ENCODE results near the gene ECHDC3.

The ECHDC3 gene

DNA sequence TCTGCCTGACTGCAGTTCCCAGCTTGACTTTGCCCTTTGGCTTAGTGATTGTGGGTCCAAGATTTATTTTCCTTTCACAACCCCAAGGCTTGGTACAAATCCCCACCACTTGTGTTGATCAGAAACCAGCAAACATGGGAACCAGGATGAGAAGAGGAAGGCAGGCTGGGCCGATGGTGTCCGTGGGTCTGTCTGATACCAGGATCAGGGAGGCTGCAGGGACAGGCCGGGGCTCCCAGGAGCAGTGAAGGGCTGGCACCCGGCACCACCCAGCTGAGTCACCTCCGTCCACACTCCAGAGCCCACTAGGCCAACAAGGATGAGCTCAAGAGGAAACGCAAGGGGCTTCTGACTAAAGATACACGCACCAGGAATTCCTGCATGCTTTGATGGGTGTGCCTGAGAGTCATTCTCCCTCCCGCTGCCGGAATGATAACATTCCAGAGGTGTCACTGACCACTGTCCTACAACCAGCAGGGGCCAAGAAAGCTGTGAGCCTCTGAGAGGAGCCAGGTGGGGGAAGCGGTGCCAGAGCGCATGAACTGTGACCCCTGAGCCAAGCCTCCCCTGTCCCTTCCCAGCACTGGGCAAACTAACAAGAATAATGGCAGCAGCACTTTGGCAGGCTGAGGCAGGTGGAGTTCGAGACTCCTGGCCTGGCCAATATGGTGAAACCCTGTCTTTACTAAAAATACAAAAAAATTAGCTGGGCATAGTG, 51.7 kb downstream of the ECHDC3 start:
- H3K4me1 ChIP-seq = peaks cover 16% of the 10 kb centered on the region
- no peak for TF ChIP-seq Cebpa-rat (IDR thresholded peaks at IDR 0.05)
- H3K9ac ChIP-seq = no peak overlapping the region
- H3K27ac ChIP-seq = no peak overlapping the region
- H3K9me3 ChIP-seq = no peaks in the 10 kb centered on the region
- no peaks in the 10 kb centered on the region for H3K36me3 ChIP-seq
- H3K27me3 ChIP-seq = no peaks in the 10 kb centered on the region
- no peak overlapping the region for H3K4me3 ChIP-seq
- no peaks in the 10 kb centered on the region for H4K20me1 ChIP-seq
- no peak overlapping the region for H3K4me2 ChIP-seq

GRCh38 chr10:11794566-11794965, 52.4 kb downstream of the ECHDC3 start:
- H3K9me3 ChIP-seq = no peaks in the 10 kb centered on the region
- H3K4me1 ChIP-seq = peaks cover 22% of the 10 kb centered on the region
- no peak overlapping the region for H3K4me3 ChIP-seq
- H3K27ac ChIP-seq = no peak overlapping the region
- H3K9ac ChIP-seq = no peak overlapping the region
- H3K27me3 ChIP-seq = no peaks in the 10 kb centered on the region
- no peaks in the 10 kb centered on the region for H3K36me3 ChIP-seq
- no peaks in the 10 kb centered on the region for H4K20me1 ChIP-seq
- TF ChIP-seq Cebpa-rat (IDR thresholded peaks at IDR 0.05) = no peak
- no peak overlapping the region for H3K4me2 ChIP-seq

GRCh38 chr10:11795101-11795920, 53.1 kb downstream of the ECHDC3 start:
- H3K9me3 ChIP-seq = no peaks in the 10 kb centered on the region
- no peaks in the 10 kb centered on the region for H4K20me1 ChIP-seq
- no peak overlapping the region for H3K27ac ChIP-seq
- H3K27me3 ChIP-seq = no peaks in the 10 kb centered on the region
- no peak for TF ChIP-seq Cebpa-rat (IDR thresholded peaks at IDR 0.05)
- H3K4me2 ChIP-seq = no peak overlapping the region
- no peaks in the 10 kb centered on the region for H3K36me3 ChIP-seq
- H3K9ac ChIP-seq = no peak overlapping the region
- H3K4me3 ChIP-seq = no peak overlapping the region
- H3K4me1 ChIP-seq = peaks cover 27% of the 10 kb centered on the region

DNA sequence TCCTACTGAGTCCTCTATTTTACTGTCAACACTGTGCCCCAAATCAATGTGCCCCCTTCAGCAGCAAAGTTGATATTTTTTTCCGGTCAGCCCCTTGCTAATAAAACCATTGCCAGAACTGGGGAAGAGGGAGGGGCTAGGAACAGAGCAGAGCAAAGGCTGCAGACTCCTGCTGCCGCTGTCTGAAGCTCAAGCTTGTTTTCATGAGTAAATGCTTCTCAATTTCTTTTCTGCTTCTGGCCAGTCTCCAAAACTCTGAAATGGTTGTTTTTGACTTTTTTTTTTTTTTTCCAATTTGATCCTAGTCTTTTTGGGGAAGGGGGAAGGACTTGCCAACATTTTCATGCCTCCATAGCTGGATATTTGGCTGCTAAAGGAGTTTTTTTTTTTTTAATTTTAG, 54.3 kb downstream of the ECHDC3 start:
- Histone ChIP-seq H3K9me3 (no peaks in the 10 kb centered on the region), H3K27me3 (no peaks in the 10 kb centered on the region), H3K4me2 (no peak overlapping the region), H3K4me3 (no peak overlapping the region), H3K36me3 (no peaks in the 10 kb centered on the region), H4K20me1 (no peaks in the 10 kb centered on the region), H3K9ac (no peak overlapping the region), H3K4me1 (peaks cover 27% of the 10 kb centered on the region), H3K27ac (no peak overlapping the region)
- no peak for TF ChIP-seq Cebpa-rat (IDR thresholded peaks at IDR 0.05)

DNA sequence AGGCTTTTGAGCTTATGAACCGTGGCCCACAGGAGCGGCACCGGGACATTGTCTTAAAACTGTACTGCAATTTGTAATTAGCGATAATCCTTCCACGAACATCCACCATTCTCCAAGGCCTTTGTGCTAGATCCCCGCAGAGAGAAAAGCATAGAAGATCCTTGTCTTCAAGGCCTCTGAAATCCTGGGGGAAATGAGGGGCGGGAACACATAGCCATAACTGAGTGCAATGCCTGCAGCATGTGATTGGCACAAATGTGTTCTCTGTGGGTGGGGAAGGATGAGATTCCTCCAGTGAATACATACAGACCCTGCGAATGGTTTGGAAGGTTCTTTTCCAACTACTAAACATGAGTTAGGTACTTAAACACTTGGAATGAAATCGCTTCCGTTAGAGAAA, 55.1 kb downstream of the ECHDC3 start:
- H3K4me2 ChIP-seq = no peak overlapping the region
- H3K9me3 ChIP-seq = no peaks in the 10 kb centered on the region
- H3K4me1 ChIP-seq = peaks cover 27% of the 10 kb centered on the region
- no peak overlapping the region for H3K9ac ChIP-seq
- H3K27ac ChIP-seq = no peak overlapping the region
- H3K27me3 ChIP-seq = no peaks in the 10 kb centered on the region
- H3K4me3 ChIP-seq = no peak overlapping the region
- no peak for TF ChIP-seq Cebpa-rat (IDR thresholded peaks at IDR 0.05)
- no peaks in the 10 kb centered on the region for H3K36me3 ChIP-seq
- H4K20me1 ChIP-seq = no peaks in the 10 kb centered on the region

DNA sequence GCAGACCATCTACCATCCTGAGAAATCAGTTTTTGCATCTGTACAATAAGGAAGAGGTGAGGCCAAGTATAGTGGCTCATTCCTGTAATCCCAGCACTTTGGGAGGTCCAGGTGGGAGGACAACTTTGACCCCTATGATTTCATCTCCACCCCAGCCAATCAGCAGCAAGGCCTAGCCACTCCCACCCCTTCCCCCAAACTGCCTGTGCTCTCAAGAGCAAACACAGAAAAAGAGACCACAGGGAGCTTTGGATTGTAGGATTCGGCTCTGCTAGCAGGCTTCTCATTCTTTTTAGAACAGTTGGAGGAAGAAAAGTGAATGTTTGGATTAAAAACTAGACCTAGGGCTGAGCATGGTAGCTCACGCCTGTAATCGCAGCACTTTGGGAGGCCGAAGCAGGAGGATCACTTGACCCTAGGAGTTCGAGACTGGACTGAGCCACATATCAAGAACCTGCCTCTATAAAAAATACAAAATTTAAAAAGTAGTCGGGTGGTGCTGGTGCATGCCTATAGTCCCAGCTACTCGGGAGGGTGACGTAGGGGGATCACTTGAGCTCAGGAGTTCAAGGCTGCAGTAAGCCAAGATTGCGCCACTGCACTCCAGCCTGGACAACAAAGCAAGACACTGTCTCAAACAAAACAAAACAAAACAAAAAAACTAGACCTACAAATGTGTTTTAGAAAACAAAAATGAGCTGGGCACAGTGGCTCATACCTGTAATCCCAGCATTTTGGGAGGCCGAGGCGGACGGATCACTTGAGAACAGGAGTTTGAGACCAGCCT, 55.9 kb downstream of the ECHDC3 start:
- no peak for TF ChIP-seq Cebpa-rat (IDR thresholded peaks at IDR 0.05)
- Histone ChIP-seq H3K4me1 (peaks cover 27% of the 10 kb centered on the region), H3K27me3 (no peaks in the 10 kb centered on the region), H3K4me2 (peak overlapping the region; percentile 89), H3K36me3 (no peaks in the 10 kb centered on the region), H3K4me3 (no peak overlapping the region), H3K9me3 (no peaks in the 10 kb centered on the region), H3K27ac (peak overlapping the region; percentile 68), H3K9ac (no peak overlapping the region), H4K20me1 (no peaks in the 10 kb centered on the region)

- H3K4me3 ChIP-seq = peak overlapping the region; percentile 8; the same call in 1 of the 2 replicates
These were observed 56.9 kb downstream of the ECHDC3 start for GRCh38 chr10:11798845-11799735.

DNA sequence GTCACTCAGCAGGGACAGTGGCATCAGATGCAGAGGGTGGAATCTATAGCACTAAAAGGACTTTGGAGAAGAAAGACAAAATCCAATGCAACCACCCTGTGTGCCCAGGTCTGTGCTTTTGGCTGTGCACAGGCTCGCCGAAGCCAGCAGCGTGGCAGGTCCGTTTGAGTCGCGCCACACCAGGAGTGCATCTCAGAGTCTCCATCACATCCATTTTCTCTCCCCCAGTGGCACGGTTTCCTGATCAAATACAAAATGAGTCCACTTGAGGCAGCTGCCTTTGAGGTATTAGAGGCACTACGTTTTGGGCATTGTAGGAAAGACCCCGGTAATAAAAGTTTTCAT, 57.5 kb downstream of the ECHDC3 start:
- H3K27ac ChIP-seq = peak overlapping the region; percentile 68; the same call in 1 of the 2 replicates
- H3K4me1 ChIP-seq = peaks cover 27% of the 10 kb centered on the region
- H3K4me2 ChIP-seq = peak overlapping the region; percentile 89
- H3K4me3 ChIP-seq = no peak overlapping the region
- H3K9me3 ChIP-seq = 0 out of 2 replicates have a peak, but pooled peaks cover 5% of the 10 kb centered on the region
- H3K9ac ChIP-seq = no peak overlapping the region
- no peaks in the 10 kb centered on the region for H3K36me3 ChIP-seq
- H4K20me1 ChIP-seq = no peaks in the 10 kb centered on the region
- no peaks in the 10 kb centered on the region for H3K27me3 ChIP-seq
- no peak for TF ChIP-seq Cebpa-rat (IDR thresholded peaks at IDR 0.05)

More at GRCh38 chr10:11798845-11799735, 56.9 kb downstream of the ECHDC3 start:
- no peak for TF ChIP-seq Cebpa-rat (IDR thresholded peaks at IDR 0.05)
- H4K20me1 ChIP-seq = no peaks in the 10 kb centered on the region
- H3K4me1 ChIP-seq = peaks cover 27% of the 10 kb centered on the region
- no peaks in the 10 kb centered on the region for H3K36me3 ChIP-seq
- peak overlapping the region; percentile 68 for H3K27ac ChIP-seq
- no peaks in the 10 kb centered on the region for H3K9me3 ChIP-seq
- H3K9ac ChIP-seq = peak overlapping the region; percentile 3; the same call in 1 of the 2 replicates
- no peaks in the 10 kb centered on the region for H3K27me3 ChIP-seq
- H3K4me2 ChIP-seq = peak overlapping the region; percentile 89

DNA sequence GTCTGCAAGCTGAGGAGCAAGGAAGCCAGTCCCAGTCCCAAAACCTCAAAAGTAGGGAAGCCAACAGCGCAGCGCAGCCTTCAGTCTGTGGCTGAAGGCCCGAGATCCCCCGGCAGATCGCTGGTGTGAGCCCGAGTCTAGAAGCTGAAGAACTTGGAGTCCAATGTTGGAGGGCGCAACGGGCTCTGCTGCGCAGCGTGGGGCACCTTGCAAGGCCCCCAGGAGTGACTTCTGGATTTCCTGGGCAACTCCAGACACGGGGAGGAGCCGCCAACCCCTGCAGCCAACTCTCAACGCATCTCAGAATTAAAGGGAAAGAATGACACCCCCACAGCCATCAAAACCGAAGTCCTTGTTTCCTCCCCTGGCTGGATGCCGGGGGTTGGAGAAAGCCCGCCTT, 62.2 kb downstream of the ECHDC3 start:
- H3K4me1 ChIP-seq = peaks cover 7% of the 10 kb centered on the region
- no peaks in the 10 kb centered on the region for H3K36me3 ChIP-seq
- no peak overlapping the region for H3K4me3 ChIP-seq
- H4K20me1 ChIP-seq = no peaks in the 10 kb centered on the region
- H3K9me3 ChIP-seq = 0 out of 2 replicates have a peak, but pooled peaks cover 6% of the 10 kb centered on the region
- H3K9ac ChIP-seq = no peak overlapping the region
- no peak overlapping the region for H3K27ac ChIP-seq
- no peaks in the 10 kb centered on the region for H3K27me3 ChIP-seq
- TF ChIP-seq Cebpa-rat (IDR thresholded peaks at IDR 0.05) = no peak
- H3K4me2 ChIP-seq = no peak overlapping the region
